IPS DF 19.7 (cell line): ENCODE results near the gene HIRIP3.
"Not testable (repeated sequence)": the region's sequence is repeated elsewhere in the genome, so short reads cannot be mapped to it uniquely, and the experiment has no call there.

ENCODE experiments used
- DNase-seq: peaks from one replicate; pipeline ENCODE4 v3.0.0-alpha.2; 2013; ENCODE audit warnings: low read depth, low spot score

HIRIP3 gene

DNA sequence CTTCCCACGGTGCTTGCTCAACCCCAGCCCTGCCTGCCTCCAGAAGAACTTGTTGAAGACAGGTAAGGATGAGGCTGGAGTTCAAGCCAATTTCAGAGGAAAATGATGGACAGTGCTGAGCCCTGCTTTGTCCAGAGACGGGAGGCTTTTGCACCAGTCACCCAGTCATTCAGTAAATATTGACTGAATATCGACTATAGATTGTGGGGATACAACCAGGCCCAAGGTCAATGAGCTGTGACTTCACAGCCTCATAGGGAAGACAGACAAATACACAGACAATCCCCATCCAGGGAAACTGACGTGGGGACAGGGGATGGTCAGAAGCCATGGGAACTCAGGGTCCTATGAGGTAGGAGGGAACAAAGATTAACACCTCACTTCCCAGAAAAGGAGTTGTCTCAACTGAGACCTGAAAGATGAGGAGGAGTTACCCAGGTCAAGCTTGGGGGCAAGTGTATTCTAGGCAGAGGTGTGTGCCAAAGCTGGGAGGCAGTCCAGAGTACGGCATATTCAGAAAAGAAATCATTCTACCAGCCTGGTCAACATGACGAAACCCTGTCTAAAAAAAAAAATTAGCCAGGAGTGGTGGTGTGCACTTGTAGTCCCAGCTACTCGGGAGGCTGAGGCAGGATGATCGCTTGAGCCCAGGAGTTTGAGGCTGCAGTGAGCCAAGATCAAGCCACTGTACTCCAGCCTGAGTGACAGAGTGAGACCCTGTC, 21.3 kb upstream of the HIRIP3 start:
- DNase-seq: no peak

DNA sequence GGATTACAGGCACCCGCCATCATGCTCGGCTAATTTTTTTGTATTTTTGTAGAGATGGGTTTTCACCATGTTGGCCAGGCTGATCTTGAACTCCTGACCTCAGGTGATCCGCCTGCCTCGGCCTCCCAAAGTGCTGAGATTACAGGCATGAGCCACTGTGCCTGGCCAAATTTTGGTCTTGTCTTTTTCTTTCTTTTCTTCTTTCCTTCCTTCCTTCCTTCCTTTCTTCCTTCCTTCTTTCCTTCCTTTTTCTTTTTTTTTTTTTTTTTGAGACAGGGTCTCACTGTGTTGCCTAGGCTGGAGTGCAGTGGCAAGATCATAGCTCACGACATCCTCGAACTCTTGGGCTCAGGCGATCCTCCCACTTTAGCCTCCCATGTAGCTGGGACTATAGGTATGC, 20.0 kb upstream of the HIRIP3 start:
- not testable (repeated sequence) for DNase-seq

DNA sequence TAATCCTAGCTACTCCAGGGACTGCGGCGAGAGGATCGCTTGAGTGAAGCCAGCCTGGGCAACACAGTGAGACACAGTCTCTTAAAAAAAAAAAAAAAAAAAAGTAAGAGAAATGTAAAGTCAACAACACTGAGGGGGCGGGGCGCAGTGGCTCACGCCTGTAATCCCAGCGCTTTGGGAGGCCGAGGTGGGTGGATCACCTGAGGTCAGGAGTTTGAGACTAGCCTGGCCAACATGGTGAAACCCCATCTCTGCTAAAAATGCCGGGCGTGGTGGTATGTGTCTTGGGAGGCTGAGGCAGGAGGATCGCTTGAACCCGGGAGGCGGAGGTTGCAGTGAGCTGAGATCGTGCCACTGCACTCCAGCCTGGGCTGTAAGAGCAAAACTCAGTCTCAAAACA, 17.2 kb upstream of the HIRIP3 start:
- DNase-seq: not testable (repeated sequence)

DNA sequence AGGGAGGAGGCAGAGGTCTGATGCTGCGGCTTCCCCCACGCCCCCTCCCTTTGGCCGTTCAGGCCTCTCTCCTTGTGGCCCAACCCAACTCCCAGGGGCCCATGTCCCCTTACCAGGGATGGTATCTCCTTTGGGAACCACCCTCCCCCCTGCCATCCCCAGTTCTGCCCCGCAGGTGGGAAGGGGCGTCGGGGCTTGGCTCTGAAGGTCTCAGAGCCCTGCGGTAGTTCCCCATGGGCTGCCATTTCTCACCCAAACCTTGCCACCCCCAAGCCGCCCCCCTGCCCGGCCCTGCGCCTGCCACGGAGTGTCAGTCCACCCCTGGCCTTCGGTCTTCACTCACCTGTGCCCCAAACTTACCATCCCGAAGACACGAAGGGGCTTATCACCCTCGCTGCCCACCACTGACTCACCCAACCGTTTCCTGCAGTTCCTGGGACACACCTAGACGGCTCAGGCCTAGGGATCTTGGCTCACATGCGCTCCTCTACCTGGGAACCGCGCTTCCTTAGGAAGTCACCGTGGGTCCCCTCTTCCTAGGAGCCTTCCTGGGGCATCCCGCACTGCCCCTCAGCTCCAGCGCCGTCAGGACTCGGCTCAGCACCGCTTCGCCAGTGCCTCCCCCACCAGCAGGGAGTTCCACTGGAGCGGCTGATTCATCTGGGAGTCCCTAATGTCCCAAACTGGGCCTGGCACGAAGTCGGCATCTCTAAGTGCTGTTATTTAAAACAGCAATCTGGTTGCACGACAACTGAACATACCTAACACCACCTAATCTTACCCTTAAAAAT, 16.5 kb upstream of the HIRIP3 start:
- no peak for DNase-seq

DNA sequence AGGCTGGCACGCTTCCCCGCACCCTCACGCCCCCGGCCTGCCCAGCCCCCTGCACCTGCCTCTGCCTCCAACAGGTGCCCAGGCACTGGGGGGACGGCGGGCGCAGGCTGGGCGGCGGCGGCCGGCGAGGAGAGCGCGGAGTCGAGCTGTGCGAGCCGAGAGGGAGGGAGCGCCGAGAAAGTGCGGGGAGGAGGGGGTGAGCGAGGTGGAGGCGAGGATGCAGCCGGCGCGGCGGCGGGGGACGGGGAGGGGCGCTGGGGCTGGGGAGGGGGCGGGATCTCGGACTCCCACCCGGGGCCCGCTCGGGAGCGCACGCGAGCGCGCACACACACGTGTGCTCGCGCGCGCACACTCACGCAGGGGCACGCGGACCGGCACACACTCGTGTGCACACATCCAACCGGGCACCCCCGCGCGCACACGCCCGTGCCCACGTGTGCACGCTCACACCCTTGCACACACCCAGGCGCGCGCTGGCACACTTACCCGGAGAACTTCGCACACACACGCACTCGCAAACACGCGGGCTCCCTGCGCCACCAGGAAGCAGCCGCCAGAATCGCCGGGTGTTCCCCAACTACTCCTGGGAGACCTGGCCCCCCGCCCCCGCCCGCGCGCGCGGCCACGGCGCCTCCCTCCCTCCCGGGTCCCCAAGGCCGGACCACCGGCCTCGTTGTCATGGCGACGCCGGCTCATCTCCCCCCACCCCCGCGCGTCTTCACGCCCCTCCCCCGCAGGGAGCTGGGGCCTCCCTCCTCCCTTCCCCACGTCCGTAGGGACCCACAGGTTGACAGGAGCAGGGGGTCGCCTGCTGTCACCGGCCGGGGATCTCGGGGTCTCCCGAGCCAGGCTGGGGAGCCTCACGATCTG, 15.7 kb upstream of the HIRIP3 start, which contains the start of gene DOC2A:
Gene DOC2A (minus strand): TSS at position 184 of the 870 bp plus-strand sequence. CDS start 805 bp downstream, outside the sequence.
- no peak for DNase-seq

DNA sequence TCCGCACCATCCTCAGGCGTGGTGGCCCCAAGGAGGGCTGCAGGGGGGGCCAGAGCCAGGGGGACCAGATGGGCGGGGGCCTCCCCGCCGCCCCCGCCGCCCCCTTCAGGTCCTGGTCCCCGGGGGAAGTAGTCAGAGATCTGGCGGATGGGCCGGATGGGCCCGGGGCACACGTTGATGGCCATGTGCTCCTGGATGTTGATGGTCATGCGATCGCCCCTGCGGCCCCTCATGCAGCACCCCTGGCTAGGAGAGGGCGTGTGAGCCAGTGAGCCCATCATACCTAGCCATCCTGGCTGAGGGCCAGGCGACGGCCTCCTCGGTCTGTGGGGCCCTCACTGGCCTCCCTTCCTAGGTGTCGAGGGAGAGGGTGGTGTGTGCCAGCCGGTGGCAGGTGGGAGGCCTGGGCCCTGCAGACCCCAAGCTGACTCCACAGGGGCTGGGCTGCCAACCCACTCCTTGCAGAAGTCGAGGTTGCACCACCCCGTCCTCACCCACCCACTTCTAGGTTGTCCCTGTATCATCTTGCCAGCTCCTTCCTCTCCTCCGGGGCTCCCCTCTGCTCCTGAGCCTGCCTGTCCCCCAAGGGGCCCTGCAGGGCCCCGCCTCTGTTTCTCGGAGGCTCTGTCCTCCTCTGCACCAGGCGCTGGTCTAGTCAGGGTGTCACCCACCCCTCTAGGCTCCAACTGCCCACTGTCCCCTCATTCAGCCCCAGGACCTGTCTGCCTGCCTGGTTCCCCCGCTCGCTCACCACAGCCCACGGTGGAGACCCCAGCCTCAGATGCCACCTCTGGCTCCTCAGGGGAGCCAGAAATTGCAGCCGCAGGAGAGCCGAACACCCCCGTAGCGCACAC, 14.8 kb upstream of the HIRIP3 start:
- DNase-seq: no peak

DNA sequence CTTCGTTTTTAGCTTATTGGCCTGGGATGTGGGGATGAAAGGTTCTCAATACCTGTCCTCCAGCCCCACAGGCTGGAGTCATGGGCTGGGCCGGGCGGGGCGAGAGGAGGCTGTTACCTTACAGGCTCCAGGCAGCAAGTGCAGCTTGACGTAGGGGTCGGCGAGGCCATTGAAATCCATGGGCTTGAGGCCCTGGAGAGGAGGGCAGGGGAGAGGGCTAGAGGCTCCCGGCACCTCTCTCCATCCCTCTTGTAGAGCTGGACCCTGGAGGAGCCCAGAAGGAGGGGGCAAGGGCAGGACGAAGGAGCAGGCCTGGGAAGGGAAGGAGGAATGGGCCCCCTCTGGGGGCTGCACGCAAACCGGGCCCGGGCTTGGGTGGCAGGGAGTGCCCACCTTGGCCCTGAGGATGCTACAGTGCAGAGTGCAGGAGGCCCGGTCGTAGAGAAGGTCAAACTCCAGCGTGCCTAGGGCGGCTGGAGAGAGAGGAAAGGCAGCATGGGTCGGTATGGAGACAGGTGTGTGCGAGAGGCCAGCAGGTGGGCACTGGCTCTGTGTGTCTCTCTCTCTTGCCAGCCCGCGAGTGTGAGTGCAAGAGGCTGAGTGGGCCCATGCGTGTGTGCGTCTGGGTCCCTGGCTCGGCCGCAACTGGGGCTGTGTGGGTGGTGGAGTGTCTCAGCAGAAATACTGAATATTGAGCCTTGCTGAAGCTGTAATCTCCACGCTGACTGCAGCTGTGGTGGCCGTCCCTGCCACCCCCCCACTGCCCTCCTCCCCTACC, 13.9 kb upstream of the HIRIP3 start:
- DNase-seq: no peak

DNA sequence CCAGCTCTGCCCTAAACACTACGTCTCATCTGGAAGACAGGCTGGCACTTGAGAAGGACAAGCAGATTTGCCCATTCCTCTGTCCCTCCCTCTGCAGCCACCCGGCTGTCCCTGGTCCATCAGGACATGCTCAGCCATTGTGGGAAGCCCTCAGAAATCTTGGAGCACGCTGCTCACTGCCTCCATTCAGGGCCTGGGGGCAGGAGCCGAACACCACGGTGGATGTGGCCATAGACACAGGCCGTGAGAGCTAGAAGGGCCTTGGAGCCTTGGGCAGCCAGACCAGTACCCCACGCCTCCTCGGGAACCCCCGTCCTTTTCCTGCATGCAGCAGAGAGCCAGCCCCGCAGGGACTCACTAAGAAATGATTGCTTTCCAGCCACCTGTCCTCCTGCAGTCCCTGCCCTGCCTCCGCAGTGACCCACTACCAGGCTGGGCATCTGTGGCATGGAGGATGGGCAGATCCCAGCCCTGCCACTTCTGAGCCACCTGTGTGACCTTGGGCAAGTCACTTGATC, 12.0 kb upstream of the HIRIP3 start:
- DNase-seq: no peak

DNA sequence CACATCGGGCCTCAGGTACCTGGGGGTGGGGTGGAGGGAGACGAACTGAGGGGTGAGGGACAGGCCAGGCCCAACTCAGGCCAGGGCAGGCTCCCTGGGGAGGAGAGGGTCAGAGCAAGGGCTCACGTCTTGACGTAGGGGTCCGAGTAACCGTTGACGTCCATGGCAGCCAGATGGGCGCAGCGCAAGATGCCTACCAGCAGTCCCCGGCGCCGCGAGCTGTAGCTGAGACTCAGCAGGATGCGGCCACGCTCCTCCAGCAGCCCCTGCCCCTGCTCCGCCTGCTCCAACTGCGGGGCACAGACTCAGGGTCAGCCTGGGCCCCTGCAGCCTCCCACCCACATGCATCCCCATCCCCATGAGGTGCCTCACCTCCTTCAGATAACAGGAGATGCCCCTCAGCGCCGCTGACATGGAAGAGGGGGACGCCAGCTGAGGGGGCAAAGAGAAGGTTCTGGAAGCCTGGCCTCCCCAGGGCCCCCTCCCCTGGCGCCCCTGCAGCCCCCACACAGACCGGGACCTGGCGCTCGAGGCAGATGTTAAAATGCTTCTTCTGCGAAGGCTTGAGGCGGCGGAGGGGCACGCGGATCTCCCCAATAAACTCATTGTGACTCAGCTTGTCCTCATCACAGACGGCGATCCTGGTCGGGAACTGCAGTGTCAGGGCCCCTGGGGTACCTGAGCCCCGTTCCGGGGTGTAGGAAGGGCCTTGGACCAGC, 11.4 kb upstream of the HIRIP3 start:
- no peak for DNase-seq

DNA sequence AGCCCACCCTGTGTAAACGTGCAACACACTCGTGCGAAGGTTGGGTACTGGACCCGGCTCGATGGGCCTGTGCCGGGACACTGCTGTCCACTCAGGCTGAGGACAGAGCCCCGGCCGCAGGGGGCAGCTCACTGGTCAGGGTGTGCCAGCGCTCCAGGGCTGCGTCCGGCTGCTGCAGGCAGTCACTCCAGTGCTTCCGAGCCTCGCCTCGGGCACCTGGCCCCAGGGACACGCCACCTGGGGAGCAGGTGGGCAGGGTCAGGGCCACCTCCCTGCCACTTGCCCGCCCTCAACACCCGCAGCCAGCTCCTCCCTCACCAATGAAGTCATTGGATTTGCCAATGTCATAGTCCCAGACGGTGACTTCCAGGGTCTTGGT, 10.7 kb upstream of the HIRIP3 start:
- no peak for DNase-seq

DNA sequence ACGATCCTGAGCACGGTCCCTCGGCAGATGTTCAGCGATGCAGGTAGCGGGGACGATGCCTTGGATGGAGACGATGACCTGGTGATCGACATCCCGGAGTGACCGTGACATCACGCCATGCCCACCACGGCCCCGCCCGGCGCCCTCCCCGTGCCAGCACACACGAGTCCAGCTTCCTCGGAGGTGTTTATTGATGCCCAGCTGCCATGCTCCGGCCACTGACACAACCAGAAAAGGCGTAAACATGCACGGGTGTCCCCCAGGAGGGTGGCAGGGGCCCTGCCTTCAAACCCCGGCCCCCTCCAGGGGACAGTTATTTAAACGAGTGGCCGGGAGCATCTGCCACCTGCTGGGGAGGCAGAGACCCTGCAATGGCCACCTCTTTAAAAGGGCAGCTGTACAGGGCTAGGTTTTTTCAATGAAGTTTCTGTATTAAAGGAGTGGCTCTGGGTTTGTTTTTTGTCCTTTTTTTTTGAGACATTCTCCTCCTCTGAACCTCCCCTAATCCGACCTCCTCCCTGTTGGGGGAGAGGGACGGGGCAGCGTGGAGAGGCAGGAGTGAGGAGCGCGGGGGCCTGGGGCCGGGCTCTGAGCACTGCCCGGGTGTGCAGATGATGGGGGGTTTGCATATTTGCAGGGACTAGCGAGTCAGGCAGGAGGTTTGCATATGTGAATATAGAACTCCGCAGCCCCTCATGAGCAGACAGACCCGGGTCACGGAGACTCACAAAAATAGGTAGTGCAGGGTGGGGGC, 10.1 kb upstream of the HIRIP3 start:
- DNase-seq: no peak

DNA sequence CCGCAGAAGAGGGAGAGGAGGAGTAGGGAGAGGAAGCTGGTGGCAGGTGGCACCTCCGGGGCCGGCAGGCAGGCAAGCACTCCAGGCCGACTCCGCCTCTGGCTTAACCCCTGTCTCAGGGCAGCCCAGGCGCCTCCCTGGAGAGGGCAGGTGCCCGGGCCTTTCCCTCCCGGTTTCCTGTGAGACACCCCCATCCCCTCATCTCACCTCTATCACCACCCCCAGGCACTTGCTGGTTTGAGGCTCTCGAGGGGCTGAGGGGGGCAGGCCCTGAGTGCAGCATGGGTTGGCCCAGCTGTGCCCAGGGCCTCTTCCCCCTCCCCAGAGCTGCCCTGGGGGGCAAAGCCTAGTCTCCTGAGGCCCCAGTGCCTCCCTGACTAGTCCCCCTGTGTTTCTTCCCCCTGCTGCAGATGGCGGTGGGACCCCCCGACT, 9.4 kb upstream of the HIRIP3 start:
- no peak for DNase-seq

DNA sequence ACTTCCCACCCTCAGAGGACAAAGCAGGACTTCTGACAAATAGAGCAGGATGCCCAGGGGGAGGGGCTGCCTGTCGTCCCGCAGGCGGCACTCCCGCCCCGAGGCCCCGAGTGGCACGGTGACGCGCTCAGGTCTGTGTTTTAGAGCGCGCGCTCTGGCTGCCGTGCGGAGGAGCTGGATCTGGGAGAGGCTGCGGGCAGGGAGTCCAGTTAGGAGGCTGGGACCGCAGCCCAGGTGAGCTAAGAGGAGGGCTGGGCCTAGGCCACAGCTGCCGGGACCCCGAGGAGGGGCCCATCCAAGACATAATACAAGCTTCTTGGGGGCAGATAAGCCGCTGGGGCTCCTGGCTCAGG, 9.0 kb upstream of the HIRIP3 start:
- no peak for DNase-seq

DNA sequence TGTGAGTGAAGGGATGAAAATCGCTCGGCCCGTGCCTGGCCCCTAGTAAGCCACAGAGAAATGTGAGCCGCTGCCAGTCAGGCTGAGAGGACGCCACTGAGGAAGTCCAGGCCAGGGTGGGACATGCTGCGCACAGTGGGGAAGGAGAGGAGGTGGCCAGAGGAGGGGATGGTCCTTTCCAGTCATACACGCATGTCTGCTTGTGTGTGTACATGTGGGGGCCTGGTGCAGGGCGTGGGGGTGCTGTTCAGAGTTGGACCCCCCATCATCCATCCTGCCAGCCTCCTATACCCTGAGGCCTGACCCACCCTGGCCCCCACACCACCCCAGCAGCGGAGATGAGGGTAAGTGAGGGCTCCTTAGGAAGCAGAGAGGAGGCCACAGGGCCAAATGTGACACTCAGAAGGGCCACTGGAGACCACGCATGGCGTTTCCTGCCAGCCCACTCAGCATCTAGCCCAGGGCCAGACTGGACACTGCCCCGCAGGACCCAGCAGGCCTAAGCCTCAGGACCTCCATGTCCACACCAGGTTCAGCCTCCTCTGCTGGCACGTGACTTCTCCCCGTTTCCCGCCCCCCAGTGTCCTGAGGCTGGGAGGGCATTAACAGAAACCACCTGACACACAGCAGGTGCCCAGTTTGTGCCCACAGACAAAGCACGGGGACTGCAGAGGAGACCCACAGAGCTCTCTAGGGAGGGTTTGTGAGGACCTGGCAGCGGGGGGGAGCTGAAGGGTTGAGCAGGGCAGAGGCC, 8.4 kb upstream of the HIRIP3 start:
- DNase-seq: no peak

DNA sequence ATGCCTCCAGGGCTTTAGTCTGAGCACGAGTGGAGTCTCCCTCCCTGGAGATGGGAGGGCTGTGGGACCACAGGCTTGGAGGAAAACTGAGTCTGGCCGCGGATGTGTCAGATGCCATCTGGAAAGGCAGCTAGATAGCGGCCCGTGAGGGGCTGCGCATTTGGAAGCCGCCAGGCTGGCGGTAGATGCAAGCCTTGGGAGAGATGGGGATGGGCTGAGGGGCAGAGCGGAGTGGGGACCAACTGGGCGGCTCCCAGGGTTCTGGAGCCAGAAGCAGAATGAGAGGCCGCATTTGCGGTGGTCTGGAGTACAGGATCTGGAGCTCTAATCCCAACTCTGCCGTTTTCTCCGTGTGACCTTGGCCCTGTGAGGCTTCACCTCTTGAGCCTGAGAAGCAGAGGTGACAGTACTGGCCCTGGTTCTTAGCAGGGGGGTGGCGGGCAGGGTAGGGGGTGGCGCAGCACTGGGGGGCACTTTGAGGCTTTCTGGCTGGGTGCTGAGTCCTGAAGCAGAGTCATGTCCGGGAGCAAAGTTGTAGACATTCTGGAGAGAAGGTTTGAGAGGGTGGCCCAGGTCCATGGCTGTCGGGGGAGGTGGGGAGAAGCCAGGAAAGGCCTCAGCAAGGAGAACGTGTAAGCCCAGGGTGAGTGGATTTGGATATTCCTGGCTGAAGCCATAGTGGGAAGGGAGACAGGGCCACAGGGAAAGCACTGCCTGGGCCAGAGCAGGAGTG, 7.4 kb upstream of the HIRIP3 start:
- DNase-seq: no peak

DNA sequence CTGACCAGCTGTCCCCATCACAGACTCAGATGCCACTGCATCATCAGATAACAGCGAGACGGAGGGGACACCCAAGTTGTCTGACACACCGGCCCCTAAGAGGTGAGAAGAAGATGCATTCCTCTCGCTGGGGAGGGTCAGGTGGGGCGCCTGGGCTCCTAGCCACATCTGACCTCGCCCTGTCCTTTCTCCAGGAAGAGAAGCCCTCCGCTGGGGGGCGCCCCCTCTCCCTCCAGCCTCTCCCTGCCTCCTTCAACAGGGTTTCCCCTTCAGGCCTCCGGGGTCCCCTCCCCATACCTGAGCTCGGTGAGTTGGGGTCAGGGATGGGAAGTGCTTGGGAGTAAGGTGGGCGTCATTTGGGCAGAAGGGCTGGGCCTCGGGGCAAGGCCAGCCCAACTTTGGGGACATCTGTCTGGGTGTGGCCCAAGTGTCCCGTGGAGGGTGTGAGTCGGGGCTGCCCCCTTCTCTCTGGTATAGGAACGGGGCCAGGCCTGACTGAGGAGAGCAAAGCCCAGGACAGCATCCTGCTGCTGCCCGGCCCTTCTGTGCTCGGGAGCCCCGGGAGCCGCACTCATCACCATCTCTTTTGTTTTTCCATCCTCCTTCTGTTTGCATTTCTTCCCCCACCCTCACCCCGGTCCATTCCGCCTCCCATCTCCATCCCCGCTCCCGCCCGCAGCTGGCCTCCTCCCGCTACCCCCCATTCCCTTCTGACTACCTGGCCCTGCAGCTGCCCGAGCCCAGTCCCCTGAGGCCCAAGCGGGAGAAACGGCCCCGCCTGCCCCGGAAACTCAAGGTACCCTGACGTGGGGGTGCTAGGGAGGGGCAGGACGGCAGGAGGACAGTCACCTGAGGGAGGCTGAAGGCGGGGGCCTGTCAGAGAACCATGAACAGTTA, 5.6 kb upstream of the HIRIP3 start:
- no peak for DNase-seq
